ENCODE results near the gene SSBP3. TPM values are rescaled to one million over a fixed set of nuclear protein-coding genes. Genes with fewer than 3 reads are reported as not detected.

SSBP3 gene
- total RNA-seq, 1 donor: 11.7 TPM

GRCh38 chr1:54248966-54249365 lies 157.2 kb downstream of the SSBP3 start:
- no peak for TF ChIP-seq CTCF (IDR thresholded peaks at IDR 0.05; ENCODE audit: insufficient read depth, low read length)
- no peak overlapping the region for H3K4me3 ChIP-seq (ENCODE audit: low read depth, low read length)
- DNase-seq (ENCODE audit: low read depth): no peak

- DNase-seq (ENCODE audit: low read depth): no peak
- H3K4me3 ChIP-seq (ENCODE audit: low read depth, low read length): no peak overlapping the region
- no peak for TF ChIP-seq CTCF (IDR thresholded peaks at IDR 0.05; ENCODE audit: insufficient read depth, low read length)
These were observed 158.2 kb downstream of the SSBP3 start for GRCh38 chr1:54247863-54248515.

GRCh38 chr1:54246116-54246721 lies 160.0 kb downstream of the SSBP3 start:
- no peak for TF ChIP-seq CTCF (IDR thresholded peaks at IDR 0.05; ENCODE audit: insufficient read depth, low read length)
- no peak for DNase-seq (ENCODE audit: low read depth)
- H3K4me3 ChIP-seq (ENCODE audit: low read depth, low read length): no peak overlapping the region

- no peak for DNase-seq (ENCODE audit: low read depth)
- TF ChIP-seq CTCF (IDR thresholded peaks at IDR 0.05; ENCODE audit: insufficient read depth, low read length): no peak
- H3K4me3 ChIP-seq (ENCODE audit: low read depth, low read length): no peak overlapping the region
These were observed 160.7 kb downstream of the SSBP3 start for GRCh38 chr1:54245501-54245900.

DNA sequence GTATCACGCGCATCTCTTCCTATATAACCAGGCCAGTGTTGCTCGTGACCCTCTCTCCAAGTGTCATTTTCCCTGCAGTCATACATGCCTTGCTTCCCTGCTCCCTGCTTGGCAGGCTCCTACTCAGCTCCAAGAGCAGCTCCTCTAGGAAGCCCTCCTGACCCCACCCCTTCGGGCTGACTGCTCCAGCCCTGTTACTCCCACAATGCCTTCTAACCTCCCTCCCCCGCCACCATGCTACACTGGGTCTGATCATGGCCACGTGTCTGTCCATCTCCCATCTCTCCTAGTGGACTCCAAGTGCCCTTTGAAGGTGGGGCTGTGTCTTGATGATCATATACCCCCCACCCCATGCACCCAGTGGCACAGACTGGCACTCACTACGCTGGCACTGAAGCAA lies 161.5 kb downstream of the SSBP3 start:
- no peak for DNase-seq (ENCODE audit: low read depth)
- no peak overlapping the region for H3K4me3 ChIP-seq (ENCODE audit: low read depth, low read length)
- no peak for TF ChIP-seq CTCF (IDR thresholded peaks at IDR 0.05; ENCODE audit: insufficient read depth, low read length)

DNA sequence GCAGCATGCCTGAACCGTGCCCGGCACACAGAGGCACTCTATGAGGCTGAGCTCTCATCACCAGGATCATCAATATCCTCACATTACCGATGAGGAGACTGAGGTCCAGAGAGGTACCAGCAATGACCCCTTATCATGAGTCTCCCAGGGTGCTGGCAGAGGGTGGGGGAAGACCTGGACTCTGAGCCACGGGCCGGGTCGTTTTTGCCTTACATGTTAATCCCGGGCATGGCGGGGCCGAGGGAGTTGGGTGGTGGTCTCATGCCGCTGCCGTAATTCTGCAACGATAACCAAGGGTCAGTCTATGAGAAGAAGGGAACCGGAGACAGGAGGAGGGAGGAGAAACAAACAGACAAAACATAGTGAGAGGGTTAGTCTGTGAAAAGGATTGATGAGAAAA lies 163.2 kb downstream of the SSBP3 start:
- no peak overlapping the region for H3K4me3 ChIP-seq (ENCODE audit: low read depth, low read length)
- DNase-seq (ENCODE audit: low read depth): no peak
- TF ChIP-seq CTCF (IDR thresholded peaks at IDR 0.05; ENCODE audit: insufficient read depth, low read length): no peak
